Activated T-cell treated with anti-CD3 and anti-CD28 coated beads, Interleukin-2, amount 50 U/mL, for 72 hours (primary cell): ENCODE data around the gene CTU2. TPM values are rescaled to one million over a fixed set of nuclear protein-coding genes. Genes with fewer than 3 reads are reported as not detected.

ENCODE experiments used
- ATAC-seq, 2 donors: fragments of 150-1000 bp; cut with Tn5 transposase; replicated peaks in 1 of 2; 2 replicates each; pipeline ENCODE4 v1.10.0; 2021; ENCODE audit warnings: moderate library complexity in 2 of 2, mild to moderate bottlenecking in 1 of 2
- DNase-seq, 2 donors: peaks; one replicate each; pipeline ENCODE4 v3.0.0; 2021 to 2022; ENCODE audit warnings: mixed read lengths in 1 of 2
- H3K27ac Mint-ChIP-seq: one replicate; pipeline ENCODE4 v1.8.0; 2022; ENCODE audit warnings: mild to moderate bottlenecking, moderate library complexity, mixed read lengths
- H3K27me3 Mint-ChIP-seq: one replicate; pipeline ENCODE4 v1.8.0; 2022; ENCODE audit warnings: low read depth, mixed read lengths
- H3K36me3 Mint-ChIP-seq, 2 donors: one replicate each; pipeline ENCODE4 v1.8.0; 2022; ENCODE audit warnings: mixed read lengths in 2 of 2, mild to moderate bottlenecking in 1 of 2; ENCODE audit not compliant: insufficient read depth in 2 of 2
- H3K4me1 Mint-ChIP-seq: one replicate; pipeline ENCODE4 v1.8.0; 2022; ENCODE audit warnings: low read depth, mixed read lengths
- H3K4me3 Mint-ChIP-seq, 2 donors: one replicate each; pipeline ENCODE4 v1.8.0; 2022; ENCODE audit warnings: mild to moderate bottlenecking in 2 of 2, mixed read lengths in 2 of 2, moderate library complexity in 2 of 2
- H3K9me3 Mint-ChIP-seq, 2 donors: one replicate each; pipeline ENCODE4 v1.8.0; 2022; ENCODE audit warnings: mixed read lengths in 2 of 2
- total RNA-seq, 2 donors: library from RNA; stranded (reverse); gene quantifications; one replicate each; pipeline ENCODE4 v1.2.3, GENCODE V29; 2022

Gene CTU2
- total RNA-seq, 2 donors from 2014 or later = 25.9 to 34.9 TPM

DNA sequence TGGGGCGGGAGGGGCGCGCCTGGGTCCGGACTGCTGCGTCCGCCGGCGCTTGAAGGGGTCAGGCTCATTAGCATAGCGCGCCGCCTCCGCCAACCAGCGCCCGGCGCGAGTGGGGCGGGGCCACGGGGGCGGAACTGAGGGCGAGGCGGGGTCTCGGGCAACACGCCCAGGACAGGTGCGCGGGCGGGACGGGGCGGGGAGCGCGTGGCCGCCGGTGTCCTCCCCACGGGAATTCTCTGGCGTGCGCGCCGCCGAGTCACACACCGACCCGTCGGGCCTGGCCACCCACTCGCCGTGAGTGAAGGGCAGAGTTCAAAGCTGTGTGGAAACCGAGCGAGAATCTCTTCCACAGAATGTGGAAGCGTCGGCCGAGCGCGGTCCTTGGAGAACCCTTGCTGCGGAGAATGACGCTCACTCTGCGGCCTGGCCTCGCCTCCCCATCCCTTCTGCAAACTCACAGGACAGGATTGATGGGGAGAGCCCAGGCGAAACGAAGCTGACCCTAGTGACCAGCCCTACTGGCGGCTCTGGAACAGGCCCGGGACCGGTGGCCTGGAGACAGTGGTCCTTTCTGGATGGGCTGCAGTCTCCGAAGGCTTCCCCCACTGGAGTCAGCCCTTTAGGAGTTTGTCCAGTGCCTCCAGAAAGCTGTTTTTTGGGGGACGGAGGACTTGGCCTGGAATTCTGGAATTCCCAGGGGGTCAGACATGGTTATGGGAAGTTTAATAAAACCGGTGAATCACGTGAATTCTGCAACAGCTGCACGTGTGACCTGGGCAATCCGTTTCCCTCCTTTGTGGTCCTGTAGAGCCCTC lies 19.7 kb upstream of the CTU2 start, which contains the start of gene SNAI3:
TSS of gene SNAI3 (minus strand) at position 69 of the 815 bp plus-strand sequence. CDS start 101 bp downstream, outside the sequence.
- peak; percentile 93 to 96 for DNase-seq
- ATAC-seq = peak; percentile 85
- Mint-ChIP-seq H3K36me3 (peaks cover 0 to 2% of the 10 kb centered on the region in 2 donors), H3K4me1 (peaks cover 34% of the 10 kb centered on the region), H3K9me3 (no peaks in the 10 kb centered on the region), H3K4me3 (peak within 1 kb of the TSS; percentile 83 to 85), H3K27ac (no peak within 1 kb of the TSS), H3K27me3 (no peaks in the 10 kb centered on the region)

- Mint-ChIP-seq H3K36me3 (peaks cover 0 to 2% of the 10 kb centered on the region in 2 donors), H3K4me3 (peak overlapping the region; percentile 27 to 83), H3K27me3 (no peaks in the 10 kb centered on the region), H3K27ac (no peak overlapping the region), H3K9me3 (no peaks in the 10 kb centered on the region), H3K4me1 (peaks cover 34% of the 10 kb centered on the region)
- ATAC-seq (no peak), DNase-seq (no peak)
Measured at GRCh38 chr16:88687254-88687576, 19.1 kb upstream of the CTU2 start.

- Mint-ChIP-seq H3K36me3 (no peaks in the 10 kb centered on the region), H3K9me3 (no peaks in the 10 kb centered on the region), H3K4me3 (no peak overlapping the region), H3K4me1 (peaks cover 34% of the 10 kb centered on the region), H3K27ac (no peak overlapping the region), H3K27me3 (no peaks in the 10 kb centered on the region)
- ATAC-seq (no peak), DNase-seq (no peak)
Measured at GRCh38 chr16:88687676-88688012, 18.7 kb upstream of the CTU2 start.

- Mint-ChIP-seq H3K27me3 (no peaks in the 10 kb centered on the region), H3K27ac (no peak overlapping the region), H3K36me3 (no peaks in the 10 kb centered on the region), H3K4me3 (no peak overlapping the region), H3K4me1 (peaks cover 37% of the 10 kb centered on the region), H3K9me3 (no peaks in the 10 kb centered on the region)
- no peak for DNase-seq
- ATAC-seq = no peak
Measured at GRCh38 chr16:88688013-88688778, 18.1 kb upstream of the CTU2 start.

GRCh38 chr16:88690341-88691128 lies 15.8 kb upstream of the CTU2 start:
- DNase-seq (no peak), ATAC-seq (no peak)
- H3K27me3 Mint-ChIP-seq = no peaks in the 10 kb centered on the region
- peak overlapping the region; percentile 1 to 31 for H3K4me3 Mint-ChIP-seq
- no peaks in the 10 kb centered on the region for H3K36me3 Mint-ChIP-seq
- no peaks in the 10 kb centered on the region for H3K9me3 Mint-ChIP-seq
- H3K4me1 Mint-ChIP-seq = peaks cover 24% of the 10 kb centered on the region
- H3K27ac Mint-ChIP-seq = no peak overlapping the region

DNA sequence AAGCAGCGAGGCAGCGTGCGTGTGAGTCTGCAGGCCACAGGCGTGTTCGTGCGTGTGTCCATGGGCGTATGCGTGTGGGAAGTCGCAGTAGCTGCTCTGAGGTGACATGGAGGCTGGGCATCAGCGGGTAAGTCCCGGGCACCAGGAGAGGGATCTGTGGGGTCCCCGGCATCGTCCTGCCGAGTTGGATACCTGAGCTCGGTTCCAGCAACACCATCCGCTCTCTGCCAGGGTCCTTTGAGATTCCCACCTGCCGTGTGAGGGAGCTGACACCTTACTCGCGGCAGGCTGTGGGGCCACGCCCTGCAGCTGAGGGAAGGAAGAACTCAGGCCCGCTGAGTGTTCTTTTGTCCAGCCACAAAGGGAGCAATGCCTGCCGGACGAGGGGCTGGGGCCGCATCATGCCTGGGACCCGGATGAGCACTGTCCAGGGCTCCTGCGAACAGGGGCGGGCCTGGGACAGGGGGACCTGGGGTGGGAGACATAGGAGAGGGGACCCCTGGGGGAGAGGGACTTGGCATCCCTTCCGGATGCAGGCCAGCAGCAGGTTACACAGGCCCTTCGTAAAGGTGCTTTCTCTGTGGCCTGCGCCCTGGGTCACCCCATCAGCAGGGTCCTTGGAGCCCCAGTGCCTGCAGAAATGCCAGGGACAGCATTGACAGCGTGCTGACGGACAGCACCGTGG lies 15.0 kb upstream of the CTU2 start:
- peaks cover 24% of the 10 kb centered on the region for H3K4me1 Mint-ChIP-seq
- no peak overlapping the region for H3K27ac Mint-ChIP-seq
- DNase-seq = no peak
- peak overlapping the region; percentile 7 to 46 for H3K4me3 Mint-ChIP-seq
- H3K27me3 Mint-ChIP-seq = no peaks in the 10 kb centered on the region
- no peaks in the 10 kb centered on the region for H3K9me3 Mint-ChIP-seq
- no peak for ATAC-seq
- H3K36me3 Mint-ChIP-seq = no peaks in the 10 kb centered on the region

- H3K9me3 Mint-ChIP-seq = no peaks in the 10 kb centered on the region
- H3K4me1 Mint-ChIP-seq = peaks cover 24% of the 10 kb centered on the region
- H3K36me3 Mint-ChIP-seq = no peaks in the 10 kb centered on the region
- no peaks in the 10 kb centered on the region for H3K27me3 Mint-ChIP-seq
- H3K4me3 Mint-ChIP-seq = peak overlapping the region; percentile 46
- ATAC-seq (peak; percentile 45 to 48), DNase-seq (no peak)
- no peak overlapping the region for H3K27ac Mint-ChIP-seq
Measured at GRCh38 chr16:88691924-88692560, 14.3 kb upstream of the CTU2 start.

DNA sequence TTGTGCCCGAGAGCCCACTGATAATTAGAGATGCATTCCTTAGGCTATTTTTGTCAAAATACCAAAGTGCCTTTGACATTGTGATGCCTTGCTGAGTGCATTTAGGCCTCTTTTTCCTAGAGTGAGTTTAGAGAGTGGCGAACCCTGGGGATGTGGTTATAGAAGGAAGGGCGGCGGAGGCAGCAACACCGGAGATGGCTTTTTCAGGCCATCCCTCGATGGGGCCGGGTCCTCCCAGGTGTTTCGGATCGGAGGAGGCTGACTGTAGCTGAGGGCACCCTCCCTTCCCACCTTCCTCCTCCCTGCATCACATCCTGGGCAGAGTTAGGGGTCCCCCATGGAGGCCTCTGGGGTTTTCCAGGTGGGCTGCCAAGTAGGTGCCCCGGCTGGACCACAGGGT lies 13.4 kb upstream of the CTU2 start:
- no peaks in the 10 kb centered on the region for H3K9me3 Mint-ChIP-seq
- no peaks in the 10 kb centered on the region for H3K36me3 Mint-ChIP-seq
- H3K27ac Mint-ChIP-seq = no peak overlapping the region
- peaks cover 28% of the 10 kb centered on the region for H3K4me1 Mint-ChIP-seq
- no peak for DNase-seq
- H3K4me3 Mint-ChIP-seq = peak overlapping the region in 1 of 2 donors; percentile 4
- H3K27me3 Mint-ChIP-seq = no peaks in the 10 kb centered on the region
- no peak for ATAC-seq

DNA sequence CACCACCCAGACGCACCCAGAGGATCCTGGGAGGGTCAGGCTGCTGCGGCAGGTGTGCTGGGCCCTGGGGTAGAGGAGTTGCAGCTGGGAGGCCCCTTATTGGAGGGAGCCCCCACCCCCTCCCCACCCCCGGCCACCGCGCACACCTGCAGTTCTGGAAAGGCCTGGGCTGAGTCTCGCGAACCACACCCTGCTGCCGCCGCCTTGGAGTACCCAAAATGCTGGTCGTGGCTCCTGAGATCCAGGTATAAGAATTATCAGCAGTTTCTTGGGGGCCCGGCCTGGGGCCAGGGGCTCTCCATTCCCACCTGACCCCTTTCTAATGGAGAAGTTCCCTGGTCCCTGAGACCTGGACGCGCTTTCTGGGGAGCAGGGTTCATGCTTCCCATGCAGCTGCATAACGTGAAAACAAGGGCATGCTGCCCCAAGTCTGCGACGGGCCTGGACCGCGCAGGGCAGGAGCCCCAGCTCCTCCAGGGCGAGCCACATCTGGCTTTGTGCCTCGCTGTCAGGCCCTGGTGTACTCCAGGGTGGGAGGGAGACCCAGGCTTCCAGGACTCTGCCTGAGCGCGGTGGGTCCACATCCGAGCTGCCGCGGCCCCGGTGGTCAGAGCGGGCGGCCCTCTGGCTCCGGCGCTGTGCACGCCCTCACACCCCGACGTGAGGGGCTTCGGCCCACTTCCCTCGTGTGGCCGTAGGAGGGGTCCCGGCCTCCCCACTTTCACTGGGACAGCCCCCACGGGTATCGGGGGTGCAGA lies 12.7 kb upstream of the CTU2 start:
- peaks cover 28% of the 10 kb centered on the region for H3K4me1 Mint-ChIP-seq

GRCh38 chr16:88694221-88695087 lies 11.8 kb upstream of the CTU2 start:
- DNase-seq (no peak), ATAC-seq (no peak)
- Mint-ChIP-seq H3K4me1 (peaks cover 29% of the 10 kb centered on the region), H3K4me3 (no peak overlapping the region), H3K36me3 (no peaks in the 10 kb centered on the region), H3K9me3 (no peaks in the 10 kb centered on the region), H3K27ac (no peak overlapping the region), H3K27me3 (no peaks in the 10 kb centered on the region)

More for the DNA sequence above, 12.7 kb upstream of the CTU2 start:
- Mint-ChIP-seq H3K4me3 (no peak overlapping the region), H3K36me3 (no peaks in the 10 kb centered on the region), H3K9me3 (no peaks in the 10 kb centered on the region), H3K27ac (no peak overlapping the region), H3K27me3 (no peaks in the 10 kb centered on the region)
- ATAC-seq (no peak), DNase-seq (no peak)

- peaks cover 37% of the 10 kb centered on the region for H3K4me1 Mint-ChIP-seq
- H3K36me3 Mint-ChIP-seq = no peaks in the 10 kb centered on the region
- DNase-seq = no peak
- no peak for ATAC-seq
- no peak overlapping the region for H3K4me3 Mint-ChIP-seq
- H3K27me3 Mint-ChIP-seq = no peaks in the 10 kb centered on the region
- no peak overlapping the region for H3K27ac Mint-ChIP-seq
- no peaks in the 10 kb centered on the region for H3K9me3 Mint-ChIP-seq
Measured at GRCh38 chr16:88695218-88695617, 11.1 kb upstream of the CTU2 start.
